Endothelial cell of umbilical vein (primary cell): ENCODE data around the gene RPS5. TPM values are rescaled to one million over a fixed set of nuclear protein-coding genes. Genes with fewer than 3 reads are reported as not detected.

ENCODE experiments used
- BruUV-seq: library from RNA; stranded (reverse); fragments of 400-500 nt; replicated peaks from 2 replicates; lab custom pipeline; 2021; lab: Mats Ljungman, UMichigan
- CTCF ChIA-PET: fragments of 300-600, 350-600 bp; sonication (Branson Sonifier 250); formaldehyde crosslinking; loops from one replicate; lab custom pipeline; 2021; ENCODE audit warnings: antibody characterized with exemption, inconsistent platforms; lab: Charles Lee
- POLR2A ChIA-PET: fragments of 300-600, 350-600 bp; sonication (Branson Sonifier 250); formaldehyde crosslinking; loops from one replicate; lab custom pipeline; 2021; ENCODE audit warnings: antibody characterized with exemption, inconsistent platforms; lab: Charles Lee
- DNase-seq: peaks from one replicate; pipeline ENCODE4 v3.0.0-alpha.2; 2011; ENCODE audit warnings: low read depth, low spot score
- FAIRE-seq: peaks from 2 replicates; lab custom pipeline; 2011; peaks lifted over from hg19 to GRCh38; lab: Jason Lieb, UNC
- H2AFZ ChIP-seq: 2 replicates; pipeline ENCODE4 v1.6.0; 2012; ENCODE audit warnings: low read depth, low read length, control low read depth, inconsistent platforms
- H3K27ac ChIP-seq: 2 replicates; pipeline ENCODE4 v1.5.1; 2011; ENCODE audit warnings: low read depth, mild to moderate bottlenecking, control low read depth, low read length, moderate library complexity; ENCODE audit not compliant: insufficient read depth
- H3K27me3 ChIP-seq, 2 experiments: 2 replicates each; pipeline versions ENCODE4 v1.6.0 to v1.6.1; 2011; ENCODE audit warnings: low read length in 2 of 2, mixed read lengths in 1 of 2; ENCODE audit not compliant: control insufficient read depth in 2 of 2, insufficient read depth in 2 of 2
- H3K36me3 ChIP-seq, 2 experiments: 2 replicates in 1 of 2; 3 replicates in 1 of 2; pipeline ENCODE4 v1.5.1; 2011; ENCODE audit warnings: low read length in 2 of 2, mild to moderate bottlenecking in 1 of 2, moderate library complexity in 1 of 2; ENCODE audit not compliant: control insufficient read depth in 2 of 2, insufficient read depth in 2 of 2; ENCODE audit errors: extremely low read depth in 1 of 2
- H3K4me1 ChIP-seq: 3 replicates; pipeline ENCODE4 v1.5.1; 2011; ENCODE audit warnings: mild to moderate bottlenecking, low read length; ENCODE audit not compliant: control insufficient read depth, insufficient read depth; ENCODE audit errors: extremely low read depth
- H3K4me2 ChIP-seq: 2 replicates; pipeline ENCODE4 v1.6.1; 2011; ENCODE audit warnings: low read length, control low read depth, mixed read lengths; ENCODE audit not compliant: insufficient read depth
- H3K4me3 ChIP-seq, 3 experiments: fragments of 200-600 bp in 1 of 3; sonication (generic), shearing (Covaris generic) in 1 of 3; replicated peaks in 1 of 3; 2 replicates each; pipeline ENCODE4 v1.5.1; 2011 to 2016; ENCODE audit warnings: control low read depth in 3 of 3, low read length in 3 of 3, mild to moderate bottlenecking in 2 of 3, inconsistent platforms in 1 of 3, low read depth in 1 of 3, moderate library complexity in 1 of 3; ENCODE audit not compliant: insufficient read depth in 1 of 3
- H3K79me2 ChIP-seq: 2 replicates; pipeline ENCODE4 v1.6.0; 2012; ENCODE audit warnings: low read length, inconsistent platforms; ENCODE audit not compliant: control insufficient read depth, insufficient read depth
- H3K9ac ChIP-seq: replicated peaks from 2 replicates; pipeline ENCODE3; 2011; ENCODE audit warnings: low read length, control low read depth; ENCODE audit not compliant: insufficient read depth; ENCODE audit errors: extremely low read depth
- H3K9me1 ChIP-seq: replicated peaks from 3 replicates; pipeline ENCODE4 v1.6.0; 2011; ENCODE audit warnings: mild to moderate bottlenecking, low read length; ENCODE audit not compliant: control insufficient read depth, insufficient read depth; ENCODE audit errors: extremely low read depth
- H3K9me3 ChIP-seq: replicated peaks from 2 replicates; pipeline ENCODE4 v1.5.1; 2012; ENCODE audit warnings: low read length, inconsistent platforms; ENCODE audit not compliant: control insufficient read depth, insufficient read depth
- H4K20me1 ChIP-seq: replicated peaks from 2 replicates; pipeline ENCODE3; 2011; ENCODE audit warnings: mild to moderate bottlenecking, low read length; ENCODE audit not compliant: control insufficient read depth, insufficient read depth; ENCODE audit errors: extremely low read depth
- CTCF ChIP-seq, 2 donors: IDR thresholded peaks; 1 replicate in 1 of 2; 2 replicates in 1 of 2; pipeline ENCODE4 v1.5.1; 2011; ENCODE audit warnings: low read length in 2 of 2, mild to moderate bottlenecking in 2 of 2, moderate library complexity in 2 of 2, control low read depth in 1 of 2, inconsistent platforms in 1 of 2, low read depth in 1 of 2; ENCODE audit not compliant: insufficient read depth in 1 of 2; ENCODE audit errors: extremely low read depth in 1 of 2
- EZH2 ChIP-seq: IDR thresholded peaks from 2 replicates; pipeline ENCODE4 v1.6.1; 2012; ENCODE audit warnings: borderline replicate concordance, low read depth, mild to moderate bottlenecking, moderate library complexity, low read length, inconsistent platforms; ENCODE audit not compliant: severe bottlenecking
- FOS ChIP-seq: IDR thresholded peaks from 2 replicates; pipeline ENCODE4 v1.6.1; 2011; ENCODE audit warnings: mild to moderate bottlenecking, low read length, moderate library complexity, borderline replicate concordance; ENCODE audit not compliant: insufficient read depth
- GATA2 ChIP-seq: IDR thresholded peaks from 2 replicates; pipeline ENCODE4 v1.7.0; 2011; ENCODE audit warnings: low read depth, mild to moderate bottlenecking, moderate library complexity, mixed read lengths, low read length; ENCODE audit not compliant: insufficient read length, insufficient read depth
- JUN ChIP-seq: IDR thresholded peaks from 2 replicates; pipeline ENCODE4 v1.6.1; 2011; ENCODE audit warnings: borderline replicate concordance, low read depth; ENCODE audit not compliant: insufficient read length, insufficient read depth
- MAX ChIP-seq: IDR thresholded peaks from 2 replicates; pipeline ENCODE4 v1.6.1; 2011; ENCODE audit not compliant: insufficient read depth, insufficient read length
- MYC ChIP-seq: IDR thresholded peaks from one replicate; pipeline ENCODE4 v1.6.1; 2011; ENCODE audit warnings: mild to moderate bottlenecking, low read depth, low read length
- POLR2A ChIP-seq: IDR thresholded peaks from 2 replicates; pipeline ENCODE4 v1.6.1; 2012; ENCODE audit warnings: low read depth, mild to moderate bottlenecking, control low read depth, low read length
- POLR2AphosphoS5 ChIP-seq: IDR thresholded peaks from 2 replicates; pipeline ENCODE4 v1.6.1; 2012; ENCODE audit warnings: low read depth, mild to moderate bottlenecking, control low read depth, low read length, moderate library complexity; ENCODE audit not compliant: insufficient read depth
- dilution Hi-C: fragments of 300-500 bp; cut with MboI; formaldehyde crosslinking; loops from one replicate; pipeline ENCODE4 v1.15.0; 2019; ENCODE audit warnings: low sequenced_read_pairs; ENCODE audit not compliant: extremely low pct_ligation_motif_present
- intact Hi-C: fragments of 100-400 bp; cut with micrococcal nuclease; formaldehyde crosslinking; loops from one replicate; pipeline ENCODE4 v1.10.0; 2022
- polyA plus RNA-seq, 4 experiments: library from polyadenylated mRNA; depleted of rRNA in 3 of 4; stranded (reverse) in 3 of 4; unstranded in 1 of 4; fragments of >200 nt; gene quantifications; 2 replicates each; pipeline versions ENCODE4 v1.2.1 to v1.2.3, GENCODE V29; 2011 to 2012; ENCODE audit warnings: missing spikeins in 1 of 4
- total RNA-seq: library from RNA; stranded (reverse); gene quantifications from 2 replicates; pipeline ENCODE4 v1.2.3, GENCODE V29; 2021

Gene RPS5
- total and polyA plus RNA-seq, 2 donors (not counting 3 experiments of a cell fraction or from before 2014, with no cell fraction given): 993 to 3,430 TPM

GRCh38 chr19:58349590-58349989 is 37.5 kb upstream of the RPS5 start:
- Histone ChIP-seq H3K4me3 (no peak overlapping the region), H3K79me2 (no peaks in the 10 kb centered on the region), H3K9me1 (no peaks in the 10 kb centered on the region), H3K27me3 (peaks cover 22 to 45% of the 10 kb centered on the region in 2 experiments), H3K27ac (no peak overlapping the region), H3K9me3 (no peaks in the 10 kb centered on the region), H3K4me2 (no peak overlapping the region), H4K20me1 (no peaks in the 10 kb centered on the region), H2AFZ (no peak overlapping the region), H3K9ac (no peak overlapping the region), H3K36me3 (no peaks in the 10 kb centered on the region), H3K4me1 (peaks cover 5% of the 10 kb centered on the region)
- CTCF ChIA-PET: interaction anchor here (0.9 kb wide), 1 partner anchor 10 kb away, joined by 3 read pairs; no protein-coding TSS in a partner anchor
- FAIRE-seq: no peak
- TF ChIP-seq JUN: no peak
- no peak for TF ChIP-seq POLR2AphosphoS5
- no peak for TF ChIP-seq EZH2
- no peak for TF ChIP-seq POLR2A
- no peak for TF ChIP-seq GATA2
- TF ChIP-seq MYC: no peak
- TF ChIP-seq FOS: no peak
- no peak for TF ChIP-seq CTCF (IDR thresholded peaks at IDR 0.05; ENCODE audit: extremely low read depth in 1 of 2, insufficient read depth in 1 of 2, low read depth in 1 of 2, low read length in 2 of 2)
- TF ChIP-seq MAX: no peak
- POLR2A ChIA-PET: no interaction called here
- intact Hi-C loops: no loop called here
- no peak for DNase-seq
- no TSS peak for BruUV-seq
- dilution Hi-C loops: no loop called here
